Neuronal stem cell (in vitro differentiated cells): ENCODE data around the gene CAND2.

Source experiments
- DNase-seq: peaks from one replicate; pipeline ENCODE4 v3.0.0-alpha.2; 2013; ENCODE audit warnings: low spot score
- H2AFZ ChIP-seq: one replicate; pipeline ENCODE4 v1.6.1; 2013; ENCODE audit warnings: mild to moderate bottlenecking, low read length, inconsistent platforms
- H2AK5ac ChIP-seq: 2 replicates; pipeline ENCODE4 v1.6.1; 2013; ENCODE audit warnings: low read depth, mild to moderate bottlenecking, inconsistent platforms, low read length, moderate library complexity, mixed read lengths
- H2BK120ac ChIP-seq: 2 replicates; pipeline ENCODE4 v1.6.1; 2013; ENCODE audit warnings: low read depth, mild to moderate bottlenecking, inconsistent platforms, low read length, moderate library complexity, mixed read lengths
- H2BK12ac ChIP-seq: one replicate; pipeline ENCODE4 v1.6.1; 2013; ENCODE audit warnings: low read length, inconsistent platforms
- H2BK15ac ChIP-seq: 2 replicates; pipeline ENCODE4 v1.6.1; 2013; ENCODE audit warnings: mild to moderate bottlenecking, low read length, inconsistent platforms, mixed read lengths
- H2BK5ac ChIP-seq: one replicate; pipeline ENCODE4 v1.6.1; 2013; ENCODE audit warnings: inconsistent platforms, mild to moderate bottlenecking, low read length, moderate library complexity
- H3K14ac ChIP-seq: one replicate; pipeline ENCODE4 v1.6.1; 2013; ENCODE audit warnings: low read length, inconsistent platforms
- H3K18ac ChIP-seq: 2 replicates; pipeline ENCODE4 v1.6.1; 2013; ENCODE audit warnings: low read length, inconsistent platforms
- H3K23ac ChIP-seq: 2 replicates; pipeline ENCODE4 v1.6.1; 2013; ENCODE audit warnings: low read depth, mild to moderate bottlenecking, mixed read lengths, low read length, inconsistent platforms; ENCODE audit not compliant: poor library complexity
- H3K27ac ChIP-seq: replicated peaks from 3 replicates; pipeline ENCODE4 v1.5.1; 2013; ENCODE audit warnings: low read length, inconsistent platforms
- H3K27me3 ChIP-seq, 3 experiments: 2 replicates each; pipeline ENCODE4 v1.6.1; 2013; ENCODE audit warnings: low read length in 3 of 3, mild to moderate bottlenecking in 2 of 3, inconsistent platforms in 1 of 3, low read depth in 1 of 3, mixed read lengths in 1 of 3, moderate library complexity in 1 of 3; ENCODE audit not compliant: control insufficient read depth in 3 of 3, insufficient read depth in 3 of 3
- H3K36me3 ChIP-seq, 2 donors: replicated peaks in 1 of 2; 2 replicates each; pipeline ENCODE4 v1.6.1; 2013; ENCODE audit warnings: low read length in 2 of 2; ENCODE audit not compliant: control insufficient read depth in 2 of 2, insufficient read depth in 2 of 2
- H3K4ac ChIP-seq: 2 replicates; pipeline ENCODE4 v1.6.1; 2013; ENCODE audit warnings: inconsistent platforms, mild to moderate bottlenecking, low read length, moderate library complexity
- H3K4me1 ChIP-seq, 2 donors: 1 replicate in 1 of 2; 2 replicates in 1 of 2; pipeline ENCODE4 v1.6.1; 2013; ENCODE audit warnings: low read length in 2 of 2, low read depth in 1 of 2; ENCODE audit not compliant: control insufficient read depth in 2 of 2, insufficient read depth in 1 of 2
- H3K4me2 ChIP-seq: one replicate; pipeline ENCODE4 v1.6.1; 2013; ENCODE audit warnings: mild to moderate bottlenecking, low read length, inconsistent platforms; ENCODE audit not compliant: insufficient read depth, poor library complexity, severe bottlenecking
- H3K4me3 ChIP-seq, 2 donors: 2 replicates each; pipeline ENCODE4 v1.5.1; 2013; ENCODE audit warnings: low read length in 2 of 2, mild to moderate bottlenecking in 2 of 2, inconsistent platforms in 1 of 2, moderate library complexity in 1 of 2
- H3K79me1 ChIP-seq: one replicate; pipeline ENCODE4 v1.6.1; 2013; ENCODE audit warnings: low read depth, mild to moderate bottlenecking, inconsistent platforms, low read length, moderate library complexity
- H3K9ac ChIP-seq: one replicate; pipeline ENCODE4 v1.6.1; 2013; ENCODE audit warnings: mild to moderate bottlenecking, low read depth, low read length, inconsistent platforms; ENCODE audit not compliant: poor library complexity
- H3K9me3 ChIP-seq, 2 donors: replicated peaks in 1 of 2; 2 replicates each; pipeline versions ENCODE3 to v1.6.1; 2013; ENCODE audit warnings: low read length in 2 of 2, mild to moderate bottlenecking in 2 of 2, inconsistent platforms in 1 of 2, low read depth in 1 of 2, mixed read lengths in 1 of 2, moderate library complexity in 1 of 2; ENCODE audit not compliant: control insufficient read depth in 2 of 2, insufficient read depth in 1 of 2
- H4K8ac ChIP-seq: one replicate; pipeline ENCODE4 v1.6.1; 2013; ENCODE audit warnings: low read depth, mild to moderate bottlenecking, inconsistent platforms, low read length, moderate library complexity
- H4K91ac ChIP-seq: one replicate; pipeline ENCODE4 v1.6.1; 2013; ENCODE audit warnings: low read length, low read depth, mild to moderate bottlenecking, inconsistent platforms; ENCODE audit not compliant: poor library complexity
- WGBS, 2 donors: extraction: QIAGEN DNeasy Blood & Tissue Kit; methylation state at CpG; one replicate each; pipeline ENCODE4 v1.1.7; 2013; ENCODE audit warnings: missing lambda C conversion rate in 2 of 2, mixed read lengths in 1 of 2; ENCODE audit not compliant: insufficient read length in 2 of 2, insufficient replicate concordance in 1 of 2; ENCODE audit errors: extremely low coverage in 2 of 2; 5-methylcytosine and 5-hydroxymethylcytosine counted together

The CAND2 gene

DNA sequence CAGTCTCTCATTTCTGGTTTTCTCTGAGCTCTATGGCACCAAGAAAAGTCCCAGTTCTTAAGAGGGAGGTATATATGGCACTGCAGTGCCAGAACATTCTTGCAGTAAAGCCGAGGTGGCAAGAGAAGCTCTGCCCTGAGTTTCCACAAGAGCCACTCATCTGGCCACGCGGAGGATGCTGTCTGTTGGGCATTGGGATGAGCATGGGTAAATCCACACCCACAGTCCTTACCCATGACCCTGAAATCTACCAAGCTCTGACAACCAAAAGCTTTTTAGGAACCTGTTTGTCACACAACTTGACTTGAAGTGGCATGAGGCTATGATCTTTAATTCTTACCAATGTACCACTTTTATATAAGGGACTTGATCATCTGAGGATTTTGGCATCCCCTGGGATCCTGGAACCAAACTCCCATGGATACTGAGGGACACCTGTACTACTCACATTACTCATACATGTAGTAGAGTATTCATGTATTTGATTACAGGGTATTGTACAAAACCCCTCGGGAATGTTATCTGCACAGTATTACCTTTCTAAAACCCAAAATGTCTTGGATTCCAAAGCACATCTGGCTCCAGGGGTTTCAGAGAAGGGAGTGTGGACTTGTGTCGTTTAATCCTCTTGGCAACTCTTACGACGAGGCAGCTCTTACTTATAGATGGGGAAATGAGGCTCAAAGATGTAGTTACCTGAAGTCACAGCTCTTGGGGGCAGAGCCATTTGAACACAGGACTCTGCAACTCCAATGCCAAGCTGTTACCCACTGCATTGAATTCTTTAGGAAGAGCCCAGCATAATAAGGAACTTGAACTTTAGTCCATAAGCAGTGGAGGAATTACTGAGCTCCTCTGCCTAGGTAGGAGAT, 36.1 kb downstream of the CAND2 start:
- Histone ChIP-seq H3K4ac (no peak overlapping the region), H2BK15ac (no peak overlapping the region), H3K9ac (no peak overlapping the region), H3K27ac (no peak overlapping the region), H3K23ac (no peak overlapping the region), H3K79me1 (no peaks in the 10 kb centered on the region), H4K91ac (no peak overlapping the region), H3K4me3 (no peak overlapping the region), H3K14ac (no peak overlapping the region), H3K36me3 (peaks cover 61 to 82% of the 10 kb centered on the region in 2 donors), H3K18ac (no peak overlapping the region), H3K27me3 (no peaks in the 10 kb centered on the region), H4K8ac (no peak overlapping the region), H2BK5ac (no peak overlapping the region), H2BK120ac (no peak overlapping the region), H2BK12ac (no peak overlapping the region), H3K4me1 (peaks cover 0 to 2% of the 10 kb centered on the region in 2 donors), H3K9me3 (peaks cover 0 to 1% of the 10 kb centered on the region in 2 donors), H2AFZ (no peak overlapping the region), H2AK5ac (no peak overlapping the region), H3K4me2 (no peak overlapping the region)
- no peak for DNase-seq
- WGBS, 2 donors: no CpG with 5 or more reads among the region's 7 CpGs

DNA sequence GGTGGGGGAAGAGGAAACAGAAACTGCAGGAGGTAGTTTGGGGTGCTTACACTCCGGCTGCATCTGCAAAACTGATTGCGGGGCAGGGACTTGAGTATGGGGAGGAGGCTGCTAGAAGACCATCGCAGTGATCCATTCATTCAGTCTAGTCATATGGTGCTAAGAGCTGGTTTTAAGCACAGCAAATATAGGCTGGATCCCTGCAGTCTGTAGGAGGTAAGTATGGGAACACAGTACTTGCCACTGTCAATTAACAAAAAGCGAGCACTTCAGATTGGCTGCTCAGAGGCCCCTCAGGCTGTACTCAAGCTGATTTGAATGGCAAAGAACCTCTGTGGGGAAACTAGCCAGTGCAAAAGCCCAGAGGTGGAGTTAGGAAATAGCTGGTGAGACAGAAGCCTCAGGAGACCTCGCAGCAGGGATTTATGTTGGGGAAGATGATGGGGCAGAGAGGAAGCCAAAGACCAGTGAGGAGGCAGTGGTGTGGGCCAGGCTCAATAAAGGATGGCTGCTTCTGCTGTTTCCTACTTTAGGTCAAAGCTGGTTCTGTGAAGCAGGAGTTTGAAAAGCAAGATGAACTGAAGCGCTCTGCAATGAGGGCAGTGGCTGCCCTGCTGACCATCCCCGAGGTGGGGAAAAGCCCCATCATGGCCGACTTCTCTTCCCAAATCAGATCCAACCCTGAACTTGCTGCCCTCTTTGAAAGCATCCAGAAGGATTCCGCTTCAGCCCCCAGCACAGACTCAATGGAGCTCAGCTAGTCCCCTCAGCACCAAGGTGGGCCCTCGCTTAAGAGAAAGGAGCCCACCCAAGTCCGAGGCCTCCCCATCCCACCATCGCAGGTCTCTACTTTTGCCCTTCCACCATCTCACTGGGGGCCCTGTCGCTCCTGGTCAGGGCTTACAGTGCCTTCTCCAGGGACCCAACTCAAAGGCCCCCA, 37.0 kb downstream of the CAND2 start:
- Histone ChIP-seq H3K9ac (no peak overlapping the region), H3K14ac (no peak overlapping the region), H2BK15ac (no peak overlapping the region), H3K4ac (no peak overlapping the region), H3K27me3 (no peaks in the 10 kb centered on the region), H2BK12ac (no peak overlapping the region), H3K23ac (no peak overlapping the region), H2BK120ac (no peak overlapping the region), H2BK5ac (no peak overlapping the region), H4K91ac (no peak overlapping the region), H2AFZ (no peak overlapping the region), H4K8ac (no peak overlapping the region), H3K36me3 (peaks cover 68 to 90% of the 10 kb centered on the region in 2 donors), H3K18ac (no peak overlapping the region), H3K4me3 (no peak overlapping the region), H3K27ac (no peak overlapping the region), H3K4me2 (no peak overlapping the region), H2AK5ac (no peak overlapping the region), H3K4me1 (peaks cover 2% of the 10 kb centered on the region in 2 donors), H3K9me3 (peaks cover 0 to 1% of the 10 kb centered on the region in 2 donors), H3K79me1 (no peaks in the 10 kb centered on the region)
- WGBS, 2 donors: no CpG with 5 or more reads among the region's 13 CpGs
- no peak for DNase-seq

DNA sequence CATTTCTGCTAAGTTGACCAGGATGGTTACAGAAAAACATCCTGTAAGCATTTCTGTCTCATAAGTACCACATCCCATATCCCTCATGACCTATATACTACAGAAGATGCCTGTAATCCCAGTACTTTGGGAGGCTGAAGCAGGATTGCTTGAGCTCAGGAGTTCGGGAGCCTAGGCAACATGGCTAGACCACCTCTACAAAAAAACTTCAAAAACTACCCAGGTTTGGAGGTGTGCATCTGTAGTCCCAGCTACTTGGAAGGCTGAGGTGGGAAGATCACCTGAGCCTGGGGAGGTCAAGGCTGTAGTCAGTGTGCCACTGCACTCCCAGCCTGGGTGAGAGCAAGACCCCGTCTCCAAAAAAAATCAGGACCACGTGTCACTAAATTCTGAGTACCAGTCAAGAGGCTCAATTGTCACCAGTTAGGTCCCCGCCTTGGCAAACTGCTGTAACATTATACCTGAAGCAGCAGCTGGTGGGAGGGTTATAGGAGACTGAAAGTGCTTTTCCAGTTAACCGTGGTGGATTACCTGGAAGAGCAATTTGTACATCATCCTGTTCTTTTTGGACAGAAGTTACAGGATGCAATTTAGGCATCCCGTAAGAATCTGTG, 38.7 kb downstream of the CAND2 start:
- no peak overlapping the region for H3K14ac ChIP-seq
- no peak overlapping the region for H3K4ac ChIP-seq
- no peak overlapping the region for H4K91ac ChIP-seq
- no CpG with 5 or more reads among the region's 6 CpGs for WGBS, 2 donors
- no peak overlapping the region for H3K4me2 ChIP-seq
- H3K9me3 ChIP-seq: peaks cover 0 to 1% of the 10 kb centered on the region in 2 donors
- no peak overlapping the region for H2AFZ ChIP-seq
- no peaks in the 10 kb centered on the region for H3K27me3 ChIP-seq
- H3K18ac ChIP-seq: no peak overlapping the region
- H3K4me1 ChIP-seq: peaks cover 4 to 9% of the 10 kb centered on the region in 2 donors
- H3K36me3 ChIP-seq: peaks cover 80 to 99% of the 10 kb centered on the region in 2 donors
- no peak overlapping the region for H2BK5ac ChIP-seq
- no peak overlapping the region for H2BK120ac ChIP-seq
- H3K9ac ChIP-seq: no peak overlapping the region
- DNase-seq: no peak
- no peaks in the 10 kb centered on the region for H3K79me1 ChIP-seq
- no peak overlapping the region for H3K4me3 ChIP-seq
- no peak overlapping the region for H3K27ac ChIP-seq
- no peak overlapping the region for H2BK15ac ChIP-seq
- H2BK12ac ChIP-seq: no peak overlapping the region
- no peak overlapping the region for H2AK5ac ChIP-seq
- H3K23ac ChIP-seq: no peak overlapping the region
- H4K8ac ChIP-seq: no peak overlapping the region
